Activated CD8-positive, alpha-beta memory T cell treated with anti-CD3 and anti-CD28 coated beads, Interleukin-2, amount 50 U/mL, for 48 hours (primary cell): ENCODE measurements around the gene ARHGAP32.

Experiments used
- DNase-seq: peaks from one replicate; pipeline ENCODE4 v3.0.0-alpha.2; 2020

The ARHGAP32 gene

DNA sequence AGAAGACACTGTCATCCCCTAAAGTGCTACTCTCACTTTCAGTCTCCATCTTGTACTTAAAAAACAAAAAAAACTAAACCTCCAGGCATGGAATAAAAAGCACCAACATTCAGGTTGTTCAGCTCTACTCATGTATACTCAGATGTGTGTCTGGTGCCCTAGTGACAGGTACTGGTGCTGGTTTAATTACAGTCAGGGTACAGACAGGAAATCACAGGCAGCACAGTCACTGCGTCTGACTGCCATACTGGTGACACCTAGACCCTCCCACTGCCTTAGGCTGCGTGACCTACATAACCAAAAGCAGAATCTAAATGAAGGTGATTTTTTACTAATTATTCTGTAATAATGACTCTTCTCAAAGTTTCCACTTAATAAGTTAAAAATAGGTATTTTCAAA lies at the start of gene ARHGAP32:
TSS of gene ARHGAP32 (minus strand) at position 176 of the 400 bp plus-strand sequence. CDS start at position 49, 127 bp downstream.
- DNase-seq: no peak

DNA sequence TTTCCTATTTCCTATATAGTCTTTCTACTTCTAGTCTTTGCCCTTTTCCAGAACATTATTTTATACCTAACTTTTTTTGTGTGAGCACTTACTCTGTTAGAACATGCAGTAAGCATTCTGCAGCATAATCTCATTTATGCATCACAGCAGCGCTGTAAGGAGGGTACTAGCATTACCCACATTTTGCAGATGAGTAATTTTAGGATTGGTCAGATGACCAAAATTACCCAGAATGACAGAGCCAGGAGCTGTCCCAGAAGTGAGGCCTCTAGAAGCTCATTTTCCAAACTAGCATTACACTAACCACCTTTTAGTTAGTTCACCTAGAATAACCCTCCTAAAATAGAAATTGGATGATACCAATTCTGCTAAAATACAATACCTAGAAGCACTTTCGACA lies 47.1 kb upstream of the ARHGAP32 start:
- DNase-seq: no peak

DNA sequence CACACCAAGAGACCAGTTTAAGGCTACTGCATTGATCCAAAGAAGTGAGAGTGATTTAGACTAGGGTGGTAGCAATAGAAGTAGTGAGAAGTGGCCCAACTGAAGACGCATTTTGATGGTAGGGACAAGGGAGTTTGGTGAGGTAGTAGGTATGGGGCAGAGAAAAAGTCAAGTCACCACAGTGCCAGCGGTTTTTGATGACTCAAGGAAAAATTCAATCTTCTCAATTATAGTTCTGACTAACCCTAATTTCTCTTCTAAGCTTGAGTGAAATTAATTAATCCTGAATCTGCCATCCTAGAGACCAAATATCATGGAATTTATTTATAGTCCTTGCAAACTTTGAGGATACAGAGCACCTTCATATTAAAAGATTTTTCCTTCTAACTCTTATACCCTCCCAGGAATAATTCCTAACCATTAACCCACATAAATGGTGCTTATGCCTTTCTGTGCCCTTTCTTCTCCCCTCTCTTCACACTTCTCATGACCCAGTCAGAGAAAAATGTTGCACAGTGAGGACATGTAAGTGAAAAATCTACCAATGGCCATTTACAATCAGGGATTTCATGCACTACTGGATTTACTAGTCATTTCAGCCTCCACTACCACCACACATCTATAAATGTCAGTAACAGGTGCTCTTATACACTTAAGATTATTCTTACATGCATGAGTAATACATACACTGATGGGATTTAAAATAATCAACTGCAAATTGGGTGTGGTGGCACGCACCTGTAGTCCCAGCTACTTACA lies 45.9 kb upstream of the ARHGAP32 start:
- no peak for DNase-seq

DNA sequence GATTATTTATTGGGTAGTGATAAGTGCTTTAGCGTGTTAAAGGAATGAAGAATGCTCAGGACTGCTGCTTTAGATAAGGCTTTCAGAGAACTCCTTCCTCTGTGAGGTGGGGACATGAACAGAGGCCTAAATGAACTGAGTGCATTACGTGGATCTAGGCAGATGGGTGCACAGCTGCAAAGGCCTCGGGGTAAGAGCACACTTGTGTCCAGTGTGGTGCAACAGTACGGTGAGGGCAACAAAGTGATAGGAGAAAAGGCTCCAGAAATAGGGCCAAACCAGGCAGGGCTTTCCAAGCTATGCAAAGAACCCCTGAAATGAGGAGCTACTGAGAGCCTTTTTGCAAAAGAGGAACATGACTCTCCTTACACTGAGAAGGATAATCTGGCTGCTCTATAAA lies 45.3 kb upstream of the ARHGAP32 start:
- no peak for DNase-seq

DNA sequence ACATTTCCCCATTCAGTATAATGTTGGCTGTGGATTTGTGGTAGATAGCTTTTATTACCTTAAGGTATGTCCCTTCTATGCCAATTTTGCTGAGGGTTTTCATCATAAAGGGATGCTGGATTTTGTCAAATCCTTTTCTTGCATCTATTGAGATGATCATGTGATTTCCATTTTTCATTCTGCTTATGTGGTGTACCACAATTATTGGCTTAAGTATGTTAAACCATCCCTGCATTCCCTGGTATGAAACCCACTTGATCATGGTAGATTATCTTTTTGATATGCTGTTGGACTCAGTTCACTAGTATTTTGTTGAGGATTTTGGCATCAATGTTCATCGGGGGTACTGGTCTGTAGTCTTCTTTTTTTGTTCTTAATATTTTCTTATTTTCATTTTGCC lies 44.7 kb upstream of the ARHGAP32 start:
- DNase-seq: no peak

DNA sequence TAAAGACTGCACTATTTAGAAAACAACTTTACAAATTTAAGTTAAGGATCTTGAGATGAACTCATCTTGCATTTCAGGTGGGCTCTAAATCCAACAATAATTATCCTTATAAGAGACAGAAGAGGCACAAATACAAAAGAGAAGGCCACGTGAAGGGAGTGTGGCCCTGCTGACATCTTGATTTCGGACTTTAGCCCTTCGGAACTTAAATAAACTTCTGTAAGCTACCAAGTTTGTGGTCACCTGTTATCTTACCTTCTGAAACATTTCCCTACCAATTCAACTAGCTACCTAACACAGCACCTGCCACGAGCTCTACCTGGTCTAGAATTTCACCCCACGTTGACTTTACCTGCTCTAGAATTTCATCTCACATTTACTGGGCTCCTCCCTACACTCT lies 42.9 kb upstream of the ARHGAP32 start:
- DNase-seq: no peak

DNA sequence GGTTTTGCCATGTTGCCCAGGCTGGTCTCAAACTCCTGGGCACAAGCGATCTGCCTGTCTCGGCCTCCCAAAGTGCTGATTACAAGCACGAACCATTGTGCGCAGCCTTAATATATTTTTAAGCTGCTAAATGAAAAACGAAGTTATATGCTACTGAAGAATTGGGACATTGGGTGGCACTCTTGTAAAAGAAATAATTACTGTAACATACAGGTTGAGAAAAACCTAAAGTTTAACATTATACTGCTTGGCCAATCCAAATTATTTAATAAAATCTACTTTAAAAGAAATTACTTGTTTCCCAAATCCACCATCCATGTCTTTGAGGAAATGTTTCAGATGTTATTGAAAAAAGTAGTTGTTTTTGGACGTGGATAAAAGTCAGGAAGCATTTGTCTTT lies 37.9 kb upstream of the ARHGAP32 start:
- DNase-seq: no peak

DNA sequence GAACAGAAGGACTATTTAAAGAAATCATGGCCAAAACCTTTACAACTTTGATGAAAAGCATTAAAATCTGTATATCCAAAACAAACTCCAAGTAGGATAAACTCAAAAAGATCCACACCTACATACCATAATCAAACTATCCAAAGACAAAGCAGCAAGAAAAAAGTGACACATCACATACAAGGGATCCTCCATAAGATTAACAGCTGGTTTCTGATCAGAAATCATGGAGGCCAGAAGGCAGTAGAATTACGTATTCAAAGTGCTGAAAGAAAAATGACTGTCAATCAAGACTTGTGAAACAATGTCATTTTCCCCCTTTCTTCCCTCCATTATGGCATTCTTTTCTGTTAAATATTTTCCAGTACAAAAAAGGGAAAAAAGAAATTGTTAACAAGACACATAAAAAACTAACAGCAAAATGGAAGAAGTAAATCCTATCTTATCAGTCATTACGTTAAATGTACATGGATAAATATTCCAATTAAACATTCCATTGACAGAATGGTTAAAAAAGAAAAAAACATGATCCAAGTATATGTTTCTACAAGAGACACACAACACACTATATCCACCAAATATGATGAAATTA lies 34.2 kb upstream of the ARHGAP32 start:
- DNase-seq: no peak

DNA sequence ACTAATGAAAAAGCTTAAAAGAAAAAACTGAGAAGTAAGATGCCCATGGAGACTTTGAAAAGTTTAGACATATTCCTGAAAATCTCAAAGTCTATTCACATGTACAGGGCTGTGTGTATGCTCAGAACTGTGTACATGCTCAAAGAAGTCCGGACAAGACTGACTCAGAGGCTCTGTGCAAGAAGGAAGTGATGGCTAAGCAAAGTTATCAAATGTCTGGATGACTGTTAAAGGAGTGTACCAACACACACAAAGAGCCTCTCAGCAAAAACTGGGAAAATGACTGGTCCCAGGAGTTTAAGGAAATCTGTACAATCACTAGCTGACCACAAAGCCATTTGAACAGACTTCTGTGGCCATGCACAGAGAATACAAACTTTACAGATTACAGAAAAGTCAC lies 33.1 kb upstream of the ARHGAP32 start:
- DNase-seq: no peak

DNA sequence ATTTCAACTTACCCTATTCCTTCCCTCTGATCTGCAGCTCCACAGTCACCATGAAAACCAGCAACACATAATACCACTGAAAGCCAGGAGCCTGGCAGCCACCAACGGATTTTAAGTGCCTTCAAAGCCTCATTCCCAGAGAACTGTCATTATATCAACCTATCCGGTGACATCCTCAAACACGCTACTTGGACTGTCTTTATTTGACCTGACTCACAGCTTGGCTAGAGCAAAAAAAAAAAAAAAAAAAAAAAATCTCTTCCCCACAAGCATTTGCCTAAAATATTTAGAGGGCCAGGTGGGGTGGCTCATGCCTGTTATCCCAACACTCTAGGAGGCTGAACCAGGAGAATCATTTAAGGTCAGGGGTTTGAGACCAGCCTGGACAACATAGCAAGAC lies 32.4 kb upstream of the ARHGAP32 start:
- no peak for DNase-seq

DNA sequence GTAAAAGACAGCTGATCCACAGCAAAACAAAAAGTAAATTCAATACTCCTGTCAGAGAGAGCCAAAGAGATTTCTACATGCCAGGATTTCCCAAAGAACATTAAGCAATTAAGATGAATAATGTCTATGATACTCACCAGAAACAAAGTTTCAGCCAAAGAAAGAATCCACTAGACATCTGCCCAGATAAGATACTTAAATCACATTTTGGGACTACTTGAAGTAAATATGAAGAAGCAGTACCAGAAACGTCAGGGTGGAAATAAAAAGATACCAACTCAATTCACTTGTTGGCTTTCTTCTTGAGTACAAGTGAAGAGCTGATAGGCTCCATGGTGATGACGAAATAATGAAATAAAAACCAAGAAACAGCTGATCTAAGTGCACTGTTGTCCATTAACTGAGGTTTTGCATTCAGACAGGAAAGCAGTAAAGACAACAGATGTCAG lies 31.6 kb upstream of the ARHGAP32 start:
- DNase-seq: no peak

DNA sequence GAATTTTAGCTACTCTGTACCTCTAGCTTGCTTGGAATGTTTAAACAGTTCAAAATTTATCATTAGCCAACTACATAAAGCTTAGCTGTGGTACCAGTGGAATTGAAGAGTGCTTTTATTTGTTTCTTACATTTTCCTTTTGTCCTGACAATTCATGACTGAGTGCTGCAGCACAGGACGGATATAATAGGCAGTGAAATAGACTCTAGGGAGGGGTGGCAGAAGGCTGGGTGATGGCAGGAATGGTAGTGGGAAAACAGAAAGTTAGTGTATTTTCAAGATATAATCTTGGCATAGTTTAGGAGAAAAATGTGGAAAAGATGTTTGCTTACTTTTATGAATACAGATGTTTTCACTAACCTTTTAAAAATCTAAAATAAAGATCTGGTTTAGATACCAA lies 31.1 kb upstream of the ARHGAP32 start:
- DNase-seq: no peak

DNA sequence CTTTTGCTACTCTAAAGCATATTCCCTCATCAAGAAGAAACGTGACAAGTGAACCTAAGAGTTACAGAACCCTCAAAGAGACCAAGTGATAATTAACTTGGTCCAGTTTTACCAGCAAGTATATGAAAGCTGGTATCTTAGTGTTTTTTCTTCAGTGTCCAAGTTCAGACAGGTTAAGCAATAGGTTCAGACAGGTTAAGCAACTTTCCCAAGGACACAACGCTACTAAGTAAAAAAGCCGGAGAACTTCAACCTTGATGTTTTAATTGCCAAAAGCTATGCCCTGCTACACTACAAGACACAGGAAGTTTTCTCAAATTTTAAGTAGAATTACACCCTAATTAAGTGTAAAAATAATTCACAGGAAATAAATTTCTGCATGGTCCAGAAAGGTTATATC lies 30.0 kb upstream of the ARHGAP32 start:
- no peak for DNase-seq

DNA sequence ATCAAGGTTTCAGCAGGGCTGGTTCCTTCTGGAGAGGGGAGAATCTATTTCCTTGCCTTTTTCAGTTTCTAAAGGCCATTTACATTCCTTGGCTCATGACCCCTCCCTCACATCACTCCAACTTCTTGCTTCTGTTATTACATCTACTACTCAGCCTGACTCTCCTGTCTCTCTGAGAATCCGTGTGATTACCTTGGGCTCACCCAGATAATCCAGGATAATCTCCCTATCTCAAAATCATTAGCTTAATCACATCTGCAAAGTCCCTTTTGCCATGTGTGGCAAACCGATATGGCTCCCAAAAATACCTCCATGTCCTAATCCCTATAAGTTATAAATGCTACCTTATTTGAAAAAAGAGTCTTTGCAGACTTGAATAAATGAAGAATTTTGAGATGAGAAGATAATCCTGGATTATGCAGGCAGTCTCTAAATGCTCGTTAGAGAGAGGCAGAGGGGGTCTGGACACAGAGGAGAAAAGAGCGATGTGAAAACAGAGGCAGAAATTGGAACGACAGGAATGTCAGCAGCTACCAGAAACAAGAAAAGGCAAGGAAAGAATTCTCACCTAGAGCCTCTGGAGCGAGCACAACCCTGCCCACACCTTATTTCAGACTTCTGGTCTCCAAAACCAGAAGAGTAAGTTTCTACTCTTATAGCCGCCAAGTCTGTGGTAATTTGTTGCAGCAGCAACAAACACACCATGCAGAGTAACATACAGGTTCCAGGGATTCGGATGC lies 23.6 kb upstream of the ARHGAP32 start:
- DNase-seq: no peak

DNA sequence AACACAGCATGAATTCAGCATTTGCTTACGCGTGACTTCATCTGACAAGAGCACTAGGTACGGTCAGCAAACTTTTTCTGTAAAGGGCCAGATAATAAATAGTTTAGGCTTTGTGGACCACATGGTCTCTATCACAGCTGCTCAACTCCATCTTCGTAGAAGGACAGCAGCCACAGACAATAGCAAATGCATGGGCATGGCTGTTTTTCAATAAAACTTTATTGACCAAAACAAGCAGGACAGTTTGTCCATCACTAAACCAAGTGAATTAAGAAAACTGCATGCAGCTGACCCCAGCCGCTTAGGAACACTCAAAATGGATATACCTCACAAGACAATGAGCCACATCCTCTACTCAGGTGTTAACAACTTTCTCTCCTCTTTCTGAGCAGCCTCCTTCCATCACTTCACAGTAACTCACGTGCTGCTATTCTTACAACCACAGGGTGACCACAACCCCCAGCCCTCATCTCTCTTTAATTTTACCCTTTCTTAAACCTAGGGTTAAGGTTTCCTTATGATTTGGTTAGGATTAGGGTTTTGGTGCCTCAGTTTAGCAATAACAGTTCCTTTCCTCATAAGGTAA lies 22.7 kb upstream of the ARHGAP32 start:
- no peak for DNase-seq

DNA sequence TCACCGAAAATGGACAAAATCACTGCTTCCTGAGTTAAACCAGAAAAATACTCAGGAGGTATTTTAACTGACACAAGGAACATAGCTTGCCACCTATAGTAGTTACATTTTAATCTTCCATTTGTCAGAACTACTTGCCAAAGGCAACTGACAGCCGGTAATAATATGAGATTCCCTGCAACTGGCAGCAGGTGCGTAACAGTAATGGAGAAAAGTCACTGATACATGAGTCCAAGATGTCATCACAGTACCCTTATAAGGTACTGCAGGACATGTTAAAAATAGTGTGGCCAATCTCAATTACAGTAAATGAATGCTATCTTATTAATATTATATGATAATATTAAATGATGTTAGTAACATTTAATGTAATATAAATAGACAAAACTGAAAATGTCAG lies 21.1 kb upstream of the ARHGAP32 start:
- DNase-seq: no peak

DNA sequence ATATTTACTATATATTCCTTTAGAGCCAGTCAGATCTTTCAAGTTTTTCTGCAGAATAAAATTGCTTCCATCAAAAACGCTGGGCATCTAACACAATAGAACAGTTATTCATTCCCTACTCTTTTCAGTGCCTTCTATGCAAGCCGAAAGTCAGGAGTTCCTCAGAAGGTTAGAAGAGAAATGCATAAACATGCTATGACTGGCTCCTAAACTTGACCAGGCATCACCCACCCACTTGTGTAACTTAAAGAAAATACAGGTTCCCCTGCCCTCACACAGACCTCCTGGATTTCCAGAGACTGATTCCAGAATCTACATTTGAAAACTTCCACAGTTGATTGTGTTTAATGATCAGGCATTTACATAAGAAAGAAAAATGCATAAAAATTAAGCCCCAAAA lies 19.3 kb upstream of the ARHGAP32 start:
- no peak for DNase-seq

DNA sequence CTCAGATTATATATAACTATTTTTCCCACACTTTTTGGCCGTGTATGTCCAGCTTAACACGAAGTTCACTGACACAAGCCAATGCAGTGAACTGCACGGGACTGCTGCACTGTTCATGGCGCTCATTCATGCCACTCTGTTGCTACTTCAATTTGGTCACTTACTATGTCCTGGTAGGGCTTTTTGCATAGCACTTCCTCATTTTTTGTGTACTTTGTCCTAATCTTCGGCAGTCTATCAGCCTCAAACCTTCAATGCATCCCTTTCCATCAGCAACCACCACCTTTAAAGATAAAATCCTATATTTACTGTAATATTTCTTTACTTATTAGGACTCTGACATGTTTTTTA lies 18.7 kb upstream of the ARHGAP32 start:
- no peak for DNase-seq

DNA sequence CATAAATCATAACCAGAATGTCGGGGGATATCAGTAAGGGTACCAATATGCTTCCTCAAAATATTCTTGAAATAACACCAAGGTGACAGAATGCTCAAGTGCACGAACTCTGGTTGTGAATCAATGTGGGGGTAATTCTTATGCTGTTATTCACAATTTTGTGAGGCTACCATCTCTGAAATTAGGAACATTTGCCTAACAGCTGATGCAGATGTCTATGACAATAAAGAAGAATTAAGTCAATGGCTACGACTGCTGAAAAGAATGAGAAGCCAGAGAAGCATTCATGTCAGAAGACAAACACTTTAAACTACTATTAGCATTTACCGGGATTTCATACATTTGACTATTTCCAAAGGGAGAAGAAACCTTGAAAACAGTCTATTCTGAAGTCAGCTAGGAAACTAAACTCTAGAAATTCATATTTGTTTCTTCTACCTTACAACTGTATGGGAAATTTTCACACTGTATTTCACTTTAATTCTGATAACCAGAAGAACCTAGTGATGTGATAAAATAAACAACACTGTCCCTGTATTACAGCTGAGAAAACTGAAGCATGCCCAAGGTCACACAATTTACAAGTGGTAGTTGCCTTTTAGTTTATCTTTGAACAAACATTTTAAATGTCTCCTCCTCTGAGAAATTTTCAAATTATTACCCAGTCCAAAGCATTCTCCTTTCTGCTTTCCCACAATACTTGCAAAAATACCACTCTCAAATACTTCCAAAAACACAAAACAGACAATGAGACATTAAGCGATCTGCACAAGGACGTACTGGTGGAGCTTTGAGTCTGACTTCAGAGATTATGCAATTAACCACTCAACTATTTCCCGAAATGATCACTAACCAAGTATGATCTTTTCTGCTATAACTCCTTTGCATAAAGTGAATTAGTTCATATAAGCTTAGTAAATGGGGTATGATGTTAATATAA lies 18.0 kb upstream of the ARHGAP32 start:
- DNase-seq: no peak

DNA sequence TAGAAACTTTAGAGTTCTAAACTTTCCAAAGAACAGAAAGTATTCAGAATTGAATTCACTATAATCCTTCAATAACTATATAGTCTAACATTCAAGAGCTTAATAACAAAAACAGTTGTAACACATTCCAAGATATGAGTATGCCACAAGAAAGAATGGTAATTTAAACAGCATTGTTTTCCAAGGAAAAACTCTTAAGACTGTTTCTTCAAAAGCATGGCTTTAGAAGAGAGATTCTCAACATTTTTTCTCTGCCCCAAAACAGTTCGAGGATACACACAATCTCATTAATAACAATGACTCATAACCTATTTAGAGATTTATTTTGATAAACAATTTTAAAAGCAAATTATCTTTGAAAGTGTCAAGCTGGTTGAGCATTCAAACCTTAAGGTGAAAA lies 16.7 kb upstream of the ARHGAP32 start:
- DNase-seq: no peak

DNA sequence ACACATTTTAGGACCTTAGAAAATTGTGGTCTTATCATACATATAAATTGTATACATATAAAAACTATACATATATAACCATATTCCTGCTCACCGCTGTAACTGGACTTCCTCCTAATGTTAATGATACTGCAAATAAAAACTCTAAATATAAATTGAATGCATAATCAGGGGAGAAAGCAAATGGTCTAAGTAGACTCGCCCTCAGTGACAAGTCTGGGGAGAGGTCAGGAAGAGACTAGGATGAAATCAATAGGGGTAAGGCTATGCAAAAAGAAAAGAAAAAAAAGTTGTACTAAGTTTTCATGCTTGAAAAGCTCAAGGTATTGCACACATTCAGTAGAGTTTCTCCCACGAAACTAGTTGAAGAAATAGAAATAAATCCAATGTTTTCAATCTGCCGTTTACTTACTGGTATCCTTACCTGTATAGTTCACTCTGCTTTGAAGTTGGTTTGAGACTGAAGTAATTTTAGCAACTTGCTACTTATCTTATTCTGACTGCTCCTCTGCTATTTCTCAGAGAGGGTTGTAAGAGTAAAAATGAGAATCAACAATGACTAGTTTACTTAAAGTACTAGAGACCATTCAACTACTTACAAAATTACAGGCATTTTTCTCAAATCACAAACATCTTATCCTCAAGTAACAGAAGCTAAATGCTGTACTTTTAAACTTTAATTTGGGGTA lies 12.2 kb upstream of the ARHGAP32 start:
- DNase-seq: no peak

DNA sequence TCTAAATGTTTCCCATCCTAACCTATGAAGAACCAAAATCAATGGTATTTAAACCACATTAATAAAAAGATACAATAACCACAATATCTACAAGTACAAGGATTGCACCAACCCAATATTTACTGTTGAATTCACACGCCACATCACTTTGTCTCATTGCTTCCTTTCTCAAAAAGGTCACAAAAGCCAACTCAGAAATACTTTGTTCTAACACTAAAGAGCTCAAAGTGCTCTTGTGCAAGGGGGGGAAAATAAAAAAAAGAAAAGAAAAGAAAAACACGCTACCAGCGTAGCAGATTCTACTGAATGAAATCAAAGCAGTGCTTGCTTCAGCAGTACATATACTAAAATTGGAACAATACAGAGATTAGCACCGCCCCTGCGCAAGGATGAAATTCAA lies 10.5 kb upstream of the ARHGAP32 start:
- no peak for DNase-seq
